Fibroblast of pulmonary artery (primary cell): ENCODE measurements around the gene ARHGEF9.

Experiments
- DNase-seq: peaks from one replicate; pipeline ENCODE4 v3.0.0-alpha.2; 2010; ENCODE audit warnings: low read depth
- H3K4me3 ChIP-seq: replicated peaks from 2 replicates; pipeline ENCODE4 v1.5.1; 2011; ENCODE audit warnings: low read depth, mild to moderate bottlenecking, control low read depth, low read length, moderate library complexity
- TF ChIP-seq, protein P1 (sequence below): IDR thresholded peaks from 2 replicates; pipeline ENCODE4 v1.5.1; 2011; ENCODE audit warnings: mild to moderate bottlenecking, control low read depth, low read length, inconsistent platforms; ENCODE audit errors: missing control alignments

Gene ARHGEF9

GRCh38 chrX:63785708-63786040, 660 bp upstream of the ARHGEF9 start:
- DNase-seq, result no peak
- no peak overlapping the region for H3K4me3 ChIP-seq
- TF ChIP-seq, protein P1, sequence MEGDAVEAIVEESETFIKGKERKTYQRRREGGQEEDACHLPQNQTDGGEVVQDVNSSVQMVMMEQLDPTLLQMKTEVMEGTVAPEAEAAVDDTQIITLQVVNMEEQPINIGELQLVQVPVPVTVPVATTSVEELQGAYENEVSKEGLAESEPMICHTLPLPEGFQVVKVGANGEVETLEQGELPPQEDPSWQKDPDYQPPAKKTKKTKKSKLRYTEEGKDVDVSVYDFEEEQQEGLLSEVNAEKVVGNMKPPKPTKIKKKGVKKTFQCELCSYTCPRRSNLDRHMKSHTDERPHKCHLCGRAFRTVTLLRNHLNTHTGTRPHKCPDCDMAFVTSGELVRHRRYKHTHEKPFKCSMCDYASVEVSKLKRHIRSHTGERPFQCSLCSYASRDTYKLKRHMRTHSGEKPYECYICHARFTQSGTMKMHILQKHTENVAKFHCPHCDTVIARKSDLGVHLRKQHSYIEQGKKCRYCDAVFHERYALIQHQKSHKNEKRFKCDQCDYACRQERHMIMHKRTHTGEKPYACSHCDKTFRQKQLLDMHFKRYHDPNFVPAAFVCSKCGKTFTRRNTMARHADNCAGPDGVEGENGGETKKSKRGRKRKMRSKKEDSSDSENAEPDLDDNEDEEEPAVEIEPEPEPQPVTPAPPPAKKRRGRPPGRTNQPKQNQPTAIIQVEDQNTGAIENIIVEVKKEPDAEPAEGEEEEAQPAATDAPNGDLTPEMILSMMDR, result no peak

GRCh38 chrX:63784346-63784901, 590 bp downstream of the ARHGEF9 start:
- DNase-seq, result no peak
- TF ChIP-seq, protein P1, result no peak
- H3K4me3 ChIP-seq, result peak overlapping the region; percentile 34

- no peak overlapping the region for H3K4me3 ChIP-seq
- TF ChIP-seq, protein P1, result no peak
- no peak for DNase-seq
These were observed 2.5 kb downstream of the ARHGEF9 start for GRCh38 chrX:63782515-63782914.

GRCh38 chrX:63768760-63769159, 16.3 kb downstream of the ARHGEF9 start:
- H3K4me3 ChIP-seq, result no peak overlapping the region
- TF ChIP-seq, protein P1, result no peak
- no peak for DNase-seq

DNA sequence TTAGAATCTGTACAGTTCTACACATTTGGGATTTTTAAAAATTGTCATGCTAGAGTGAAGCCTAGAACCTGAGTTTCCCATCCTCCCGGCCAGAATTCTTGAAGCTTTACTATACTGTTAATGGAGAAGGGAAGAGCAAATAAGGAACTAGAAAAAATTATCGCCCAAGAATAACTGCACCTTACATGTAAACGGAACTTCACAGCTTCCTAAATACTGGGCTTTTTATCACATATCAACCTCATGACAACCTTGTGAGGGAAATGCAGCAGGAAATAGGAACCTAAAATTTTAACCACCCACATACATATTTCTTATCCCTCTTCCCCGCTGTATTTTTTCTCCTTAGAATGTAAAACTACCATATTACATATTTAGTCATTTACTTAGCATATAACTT, 19.3 kb downstream of the ARHGEF9 start:
- TF ChIP-seq, protein P1, result no peak
- no peak for DNase-seq
- no peak overlapping the region for H3K4me3 ChIP-seq

GRCh38 chrX:63764946-63765345, 20.1 kb downstream of the ARHGEF9 start:
- no peak overlapping the region for H3K4me3 ChIP-seq
- TF ChIP-seq, protein P1, result no peak
- DNase-seq, result peak; percentile 7

- TF ChIP-seq, protein P1, result peak; percentile 6
- no peak overlapping the region for H3K4me3 ChIP-seq
- DNase-seq, result peak; percentile 2
These were observed 23.4 kb downstream of the ARHGEF9 start for GRCh38 chrX:63761639-63762038.
